Lower lobe of right lung (tissue), 2 donors: Measurements from ENCODE around the gene TEAD2. TPM values are rescaled to one million over a fixed set of nuclear protein-coding genes. Genes with fewer than 3 reads are reported as not detected.
A peak's percentile ranks its signal among the peaks of the same experiment; 100 is the strongest.

ENCODE experiments used
- ATAC-seq, 2 donors: fragments of 200-7000 bp; cut with Tn5 transposase; one replicate each; pipeline ENCODE4 v1.9.1; 2020 to 2022; ENCODE audit warnings: mild to moderate bottlenecking in 2 of 2, moderate library complexity in 2 of 2
- DNase-seq: peaks from one replicate; pipeline ENCODE4 v3.0.0-alpha.2; 2020
- H3K27ac ChIP-seq: fragments of 200-600 bp; one replicate; pipeline ENCODE4 v1.8.0; 2022
- H3K27me3 ChIP-seq: fragments of 200-600 bp; one replicate; pipeline ENCODE4 v1.8.0; 2022; ENCODE audit warnings: low read depth
- H3K36me3 ChIP-seq: fragments of 200-600 bp; one replicate; pipeline ENCODE4 v1.8.0; 2022; ENCODE audit warnings: mild to moderate bottlenecking
- H3K4me1 ChIP-seq: fragments of 200-600 bp; one replicate; pipeline ENCODE4 v1.8.0; 2022
- H3K4me3 ChIP-seq: fragments of 200-600 bp; one replicate; pipeline ENCODE4 v1.8.0; 2022; ENCODE audit warnings: mild to moderate bottlenecking
- H3K9me3 ChIP-seq: fragments of 200-600 bp; one replicate; pipeline ENCODE4 v1.8.0; 2022
- intact Hi-C: fragments of 100-400 bp; cut with DNase I; formaldehyde crosslinking; loops from one replicate; pipeline ENCODE4 v1.11.0; 2022
- long read RNA-seq: library from polyadenylated mRNA; unstranded; transcript quantifications from one replicate; pipeline ENCODE4 v2.0.0, GENCODE V29; 2021
- total RNA-seq: library from RNA; stranded (reverse); fragmentation: NEBNext Ultra II Directional; extraction: Animal tissue kit (Norgen Biotek cat#: 25700); gene quantifications from one replicate; pipeline ENCODE4 v1.2.1, GENCODE V29; 2021
- TF ChIP-seq, protein P1 (sequence below): fragments of 200-600 bp; IDR thresholded peaks from one replicate; pipeline ENCODE4 v1.8.0; 2022; ENCODE audit warnings: antibody characterized with exemption, mild to moderate bottlenecking
- donor health status: DM: no; HTN: yes; CAD: no; lungs with severe emphysema.

TEAD2 gene
- 36.2 TPM for total RNA-seq
- long read RNA-seq, transcript TEAD2-201 (12 exons, 2,164 nt) = major isoform, 5 of 56 reads
- long read RNA-seq, partial matches to known transcripts = 23 of 56 reads
- long read RNA-seq, other reads (novel, unspliced or antisense) = 27 of 56 reads

DNA sequence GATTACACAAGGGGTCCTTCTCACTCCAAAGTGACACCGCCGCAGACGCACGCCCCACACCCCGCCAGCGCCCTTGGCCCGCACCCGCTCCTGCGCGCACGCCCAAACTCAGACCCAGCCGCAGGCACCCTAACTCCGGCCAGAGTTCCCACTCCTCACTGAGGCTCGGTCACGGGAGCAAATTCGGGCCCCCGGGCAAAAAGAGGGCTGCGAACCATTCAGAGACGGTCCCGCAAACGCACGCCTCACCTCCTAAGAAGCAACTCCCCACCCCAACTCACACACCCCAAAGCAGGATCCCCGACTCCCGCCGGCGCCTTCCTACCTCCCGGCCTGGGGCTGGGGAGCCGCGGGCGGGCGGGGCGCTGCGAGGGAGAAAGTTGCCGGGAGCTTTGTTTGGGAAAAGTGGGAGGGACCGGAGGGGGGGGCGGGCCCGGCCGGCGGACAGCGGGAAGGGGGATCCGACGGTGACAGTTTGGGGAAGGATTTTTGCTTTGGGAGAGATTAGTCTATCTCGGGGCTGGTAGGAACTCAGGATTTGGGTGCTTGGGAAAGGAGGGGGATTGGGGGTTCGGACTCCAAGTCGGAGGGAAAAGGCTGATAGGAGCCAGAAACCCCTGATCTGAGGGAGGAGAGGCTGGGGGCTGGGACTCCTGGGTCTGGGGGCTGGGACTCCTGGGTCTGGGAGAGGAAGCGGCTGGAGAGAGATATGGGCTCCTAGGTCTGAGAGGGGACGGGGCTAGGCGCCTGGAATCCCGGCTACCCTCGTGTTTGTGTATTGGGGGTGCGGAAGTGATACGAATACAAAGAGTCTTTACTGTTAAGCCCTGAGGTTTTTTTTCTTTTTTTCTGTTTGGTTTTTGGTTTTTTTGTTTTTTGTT, at the start of gene TEAD2:
TSS of gene TEAD2 (minus strand) at position 369 of the 881 bp plus-strand sequence. CDS start 2,341 bp downstream, outside the sequence.
- TF ChIP-seq, protein P1, sequence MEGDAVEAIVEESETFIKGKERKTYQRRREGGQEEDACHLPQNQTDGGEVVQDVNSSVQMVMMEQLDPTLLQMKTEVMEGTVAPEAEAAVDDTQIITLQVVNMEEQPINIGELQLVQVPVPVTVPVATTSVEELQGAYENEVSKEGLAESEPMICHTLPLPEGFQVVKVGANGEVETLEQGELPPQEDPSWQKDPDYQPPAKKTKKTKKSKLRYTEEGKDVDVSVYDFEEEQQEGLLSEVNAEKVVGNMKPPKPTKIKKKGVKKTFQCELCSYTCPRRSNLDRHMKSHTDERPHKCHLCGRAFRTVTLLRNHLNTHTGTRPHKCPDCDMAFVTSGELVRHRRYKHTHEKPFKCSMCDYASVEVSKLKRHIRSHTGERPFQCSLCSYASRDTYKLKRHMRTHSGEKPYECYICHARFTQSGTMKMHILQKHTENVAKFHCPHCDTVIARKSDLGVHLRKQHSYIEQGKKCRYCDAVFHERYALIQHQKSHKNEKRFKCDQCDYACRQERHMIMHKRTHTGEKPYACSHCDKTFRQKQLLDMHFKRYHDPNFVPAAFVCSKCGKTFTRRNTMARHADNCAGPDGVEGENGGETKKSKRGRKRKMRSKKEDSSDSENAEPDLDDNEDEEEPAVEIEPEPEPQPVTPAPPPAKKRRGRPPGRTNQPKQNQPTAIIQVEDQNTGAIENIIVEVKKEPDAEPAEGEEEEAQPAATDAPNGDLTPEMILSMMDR = no peak
- Histone ChIP-seq H3K4me3 (peak within 1 kb of the TSS; percentile 81), H3K27me3 (no peaks in the 10 kb centered on the region), H3K4me1 (peaks cover 18% of the 10 kb centered on the region), H3K27ac (peak within 1 kb of the TSS; percentile 90), H3K36me3 (peaks cover 24% of the 10 kb centered on the region), H3K9me3 (no peaks in the 10 kb centered on the region)
- DNase-seq (peak; percentile 72), ATAC-seq (peak; percentile 46 to 66)
- intact Hi-C loops = no loop called here

DNA sequence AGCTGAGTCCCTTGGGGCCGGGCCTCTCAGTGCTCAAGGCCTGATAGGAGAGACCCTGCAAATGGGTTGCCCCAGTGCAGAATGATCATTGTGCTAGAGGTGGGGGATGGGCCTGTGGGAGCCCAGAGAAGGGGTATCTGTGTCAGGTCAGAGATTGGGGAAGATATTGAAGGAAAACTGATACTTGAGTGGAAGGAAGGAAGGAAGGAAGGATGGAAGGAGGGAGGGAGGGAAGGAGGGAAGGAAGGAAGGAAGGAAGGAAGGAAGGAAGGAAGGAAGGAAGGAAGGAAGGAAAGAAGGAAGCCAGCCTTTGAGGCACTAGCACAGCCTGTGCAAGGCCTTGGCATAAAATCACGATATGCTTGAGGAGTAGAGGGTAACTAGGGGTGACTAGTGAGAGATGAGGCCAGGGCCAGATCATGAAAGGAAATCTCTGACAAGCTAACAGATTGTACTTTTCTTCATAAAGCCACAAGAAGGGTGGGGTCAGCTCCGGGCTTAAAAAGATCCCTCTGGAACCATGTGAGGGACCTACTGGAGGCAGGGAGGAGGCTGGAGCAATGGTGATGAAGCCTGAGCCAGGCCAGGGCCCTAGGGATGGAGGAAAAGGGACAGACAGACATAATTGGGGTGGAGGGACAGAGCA, 49.6 kb upstream of the TEAD2 start:
- Histone ChIP-seq H3K27ac (no peak overlapping the region), H3K4me3 (no peak overlapping the region), H3K4me1 (peaks cover 3% of the 10 kb centered on the region), H3K36me3 (no peaks in the 10 kb centered on the region), H3K9me3 (no peaks in the 10 kb centered on the region), H3K27me3 (peaks cover 14% of the 10 kb centered on the region)
- TF ChIP-seq, protein P1 = no peak
- DNase-seq (no peak), ATAC-seq (no peak)
- intact Hi-C loops = no loop called here

DNA sequence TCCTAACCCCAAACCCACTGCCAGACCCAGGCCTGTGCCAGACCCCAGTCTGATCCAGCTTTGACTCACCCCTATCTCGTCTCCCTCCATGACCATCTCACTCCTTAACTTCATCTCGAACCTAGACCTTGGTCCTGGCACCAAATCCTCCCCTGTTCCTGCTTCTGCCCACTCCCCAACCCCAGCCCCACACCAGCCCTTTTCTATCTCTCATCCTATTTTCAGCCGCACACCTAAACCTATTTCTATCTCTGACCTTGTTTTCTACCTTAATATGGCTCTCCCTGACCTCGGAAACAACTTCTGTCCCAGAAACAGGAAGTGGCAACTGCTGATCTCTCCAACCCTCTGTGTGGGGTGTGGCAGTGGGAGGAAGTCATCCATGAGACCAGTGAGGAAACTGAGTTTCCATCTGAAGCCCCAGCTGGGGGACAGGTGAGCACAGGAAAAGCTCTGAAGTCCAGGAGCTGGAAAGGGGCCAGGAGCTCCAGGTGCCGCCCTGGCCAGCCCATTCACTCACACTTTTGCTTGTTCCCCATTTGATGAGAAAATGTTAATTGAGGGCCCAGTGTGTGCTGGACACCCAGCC, 47.3 kb upstream of the TEAD2 start:
- no peaks in the 10 kb centered on the region for H3K36me3 ChIP-seq
- ATAC-seq = peak; percentile 35 to 52

DNA sequence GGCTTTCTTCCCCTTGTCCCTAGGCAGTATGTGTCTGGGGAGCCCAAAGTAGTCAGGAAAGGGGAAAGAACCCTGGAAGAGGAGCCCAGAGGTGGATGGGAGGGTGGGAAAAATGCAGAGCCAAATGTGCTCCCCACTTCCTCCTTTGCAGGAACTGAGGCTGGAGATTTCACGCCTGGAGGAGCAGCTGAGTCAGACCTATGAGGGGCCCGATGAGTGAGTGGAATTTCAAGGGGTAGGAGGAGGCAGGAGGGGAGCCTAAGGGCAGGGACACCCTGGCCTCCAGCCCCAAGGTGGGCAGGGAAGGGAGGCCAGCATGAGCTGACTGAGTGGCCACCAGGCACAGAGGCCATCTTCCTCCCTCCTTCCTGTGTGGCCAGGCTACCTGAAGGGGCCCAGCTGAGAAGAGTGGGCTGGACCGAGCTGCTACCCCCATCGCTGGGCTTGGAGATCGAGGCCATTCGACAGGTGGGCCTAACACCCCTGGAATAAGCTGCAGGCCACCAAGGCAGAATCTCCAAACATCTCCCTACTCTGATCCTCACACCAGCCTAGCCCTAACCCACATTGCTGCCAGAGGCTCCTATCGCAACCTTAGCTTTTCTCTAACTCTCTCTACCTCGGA, 46.7 kb upstream of the TEAD2 start:
- Histone ChIP-seq H3K9me3 (no peaks in the 10 kb centered on the region), H3K27ac (no peak overlapping the region), H3K4me3 (no peak overlapping the region), H3K36me3 (no peaks in the 10 kb centered on the region), H3K4me1 (peaks cover 3% of the 10 kb centered on the region), H3K27me3 (no peaks in the 10 kb centered on the region)
- TF ChIP-seq, protein P1 = no peak
- intact Hi-C loops = no loop called here
- ATAC-seq = peak in 1 of 2 donors; percentile 16
- no peak for DNase-seq

More for the DNA sequence above, 47.3 kb upstream of the TEAD2 start:
- Histone ChIP-seq H3K9me3 (no peaks in the 10 kb centered on the region), H3K4me1 (peaks cover 3% of the 10 kb centered on the region), H3K27me3 (no peaks in the 10 kb centered on the region), H3K4me3 (no peak overlapping the region), H3K27ac (no peak overlapping the region)
- DNase-seq = no peak
- TF ChIP-seq, protein P1 = no peak
- intact Hi-C loops = no loop called here

DNA sequence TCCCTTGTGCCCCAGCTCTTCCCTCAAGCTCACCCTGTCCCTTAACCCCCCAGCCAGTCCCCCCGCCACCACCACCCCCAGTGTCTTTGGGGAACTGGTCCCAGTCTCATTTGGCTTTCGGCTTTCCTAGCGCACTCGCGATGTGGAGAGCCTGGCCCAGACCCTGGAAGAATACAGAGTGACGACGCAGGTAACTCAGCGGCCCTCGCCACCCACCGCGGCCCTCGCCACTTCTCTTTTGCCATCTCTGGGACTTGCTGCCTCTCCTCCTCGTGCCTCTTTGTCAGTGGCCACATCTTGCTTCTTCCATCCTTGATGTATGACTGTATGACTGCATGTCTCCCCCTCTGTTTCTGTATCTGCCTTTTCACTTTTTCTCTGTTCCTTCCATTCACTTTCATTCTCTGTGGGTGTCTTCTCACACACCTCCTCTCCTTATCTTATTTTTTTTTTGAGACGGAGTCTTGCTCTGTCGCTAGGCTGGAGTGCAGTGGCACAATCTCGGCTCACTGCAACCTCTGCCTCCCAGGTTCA, 45.3 kb upstream of the TEAD2 start:
- DNase-seq (no peak), ATAC-seq (no peak)
- Histone ChIP-seq H3K27ac (no peak overlapping the region), H3K9me3 (no peaks in the 10 kb centered on the region), H3K36me3 (no peaks in the 10 kb centered on the region), H3K4me3 (no peak overlapping the region), H3K4me1 (peaks cover 3% of the 10 kb centered on the region), H3K27me3 (no peaks in the 10 kb centered on the region)
- TF ChIP-seq, protein P1 = no peak
- intact Hi-C loops = no loop called here
